ENCODE measurements around the gene AGBL5. TPM values are rescaled to one million over a fixed set of nuclear protein-coding genes. Genes with fewer than 3 reads are reported as not detected.
A peak's percentile ranks its signal among the peaks of the same experiment; 100 is the strongest.

Gene AGBL5
- total and polyA plus RNA-seq, 5 donors: 5.9 to 12.4 (median 11.0) TPM

DNA sequence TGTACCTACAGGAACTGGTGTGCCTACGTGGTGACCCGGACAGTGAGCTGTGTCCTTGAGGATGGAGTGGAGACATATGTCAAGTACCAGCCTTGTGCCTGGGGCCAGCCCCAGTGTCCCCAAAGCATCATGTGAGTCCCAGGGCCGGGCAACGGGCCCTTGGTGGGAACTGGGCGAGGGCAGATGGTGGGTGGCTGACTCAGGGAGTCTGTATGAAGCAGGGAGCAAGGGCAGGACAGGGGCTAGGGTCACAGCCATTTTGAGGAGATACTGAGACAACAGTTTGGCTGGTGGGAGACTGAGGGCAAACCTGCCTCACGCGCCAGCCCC lies 28.6 kb downstream of the AGBL5 start:
- ATAC-seq (no peak), DNase-seq (peak in 1 of 3 donors; percentile 67)
- no peak overlapping the region for H3K27ac ChIP-seq (ENCODE audit: low read length)
- intact Hi-C loops (cut with DNase I): loop anchor here in 3 of 4 donors (10.0 kb wide), 2 partner anchors 45 to 115 kb away; partner anchors contain the start of gene TMEM214 (in 2 of the 3)
- peak overlapping the region; percentile 57 for H3K4me3 ChIP-seq (ENCODE audit: low read length)
- no peaks in the 10 kb centered on the region for H3K27me3 ChIP-seq (ENCODE audit: control insufficient read depth, insufficient read depth)
- 63% methylated on average over 7 of the region's 7 CpGs for WGBS
- peaks cover 4% of the 10 kb centered on the region for H3K4me1 ChIP-seq (ENCODE audit: control insufficient read depth, insufficient read depth, low read length)
- H3K9me3 ChIP-seq (ENCODE audit: control insufficient read depth, low read length): no peaks in the 10 kb centered on the region

DNA sequence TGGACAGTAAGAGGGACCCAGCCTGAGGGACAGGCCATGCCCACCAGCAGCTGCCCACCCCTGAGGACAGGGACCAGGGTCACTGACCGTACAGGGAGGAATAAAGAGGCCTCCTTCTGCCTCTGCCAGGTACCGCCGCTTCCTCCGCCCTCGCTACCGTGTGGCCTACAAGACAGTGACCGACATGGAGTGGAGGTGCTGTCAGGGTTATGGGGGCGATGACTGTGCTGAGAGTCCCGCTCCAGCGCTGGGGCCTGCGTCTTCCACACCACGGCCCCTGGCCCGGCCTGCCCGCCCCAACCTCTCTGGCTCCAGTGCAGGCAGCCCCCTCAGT lies 29.1 kb downstream of the AGBL5 start:
- Histone ChIP-seq H3K27me3 (ENCODE audit: control insufficient read depth, insufficient read depth) (no peaks in the 10 kb centered on the region), H3K9me3 (ENCODE audit: control insufficient read depth, low read length) (no peaks in the 10 kb centered on the region), H3K27ac (ENCODE audit: low read length) (peak overlapping the region; percentile 49), H3K4me3 (ENCODE audit: low read length) (no peak overlapping the region), H3K4me1 (ENCODE audit: control insufficient read depth, insufficient read depth, low read length) (peaks cover 4% of the 10 kb centered on the region)
- DNase-seq (peak in 2 of 3 donors; percentile 70), ATAC-seq (no peak)
- 71% methylated on average over 14 of the region's 14 CpGs for WGBS
- intact Hi-C loops (cut with DNase I): loop anchor here in 3 of 4 donors (10.0 kb wide), 2 partner anchors 46 to 116 kb away; partner anchors contain the start of gene TMEM214 (in 2 of the 3)

DNA sequence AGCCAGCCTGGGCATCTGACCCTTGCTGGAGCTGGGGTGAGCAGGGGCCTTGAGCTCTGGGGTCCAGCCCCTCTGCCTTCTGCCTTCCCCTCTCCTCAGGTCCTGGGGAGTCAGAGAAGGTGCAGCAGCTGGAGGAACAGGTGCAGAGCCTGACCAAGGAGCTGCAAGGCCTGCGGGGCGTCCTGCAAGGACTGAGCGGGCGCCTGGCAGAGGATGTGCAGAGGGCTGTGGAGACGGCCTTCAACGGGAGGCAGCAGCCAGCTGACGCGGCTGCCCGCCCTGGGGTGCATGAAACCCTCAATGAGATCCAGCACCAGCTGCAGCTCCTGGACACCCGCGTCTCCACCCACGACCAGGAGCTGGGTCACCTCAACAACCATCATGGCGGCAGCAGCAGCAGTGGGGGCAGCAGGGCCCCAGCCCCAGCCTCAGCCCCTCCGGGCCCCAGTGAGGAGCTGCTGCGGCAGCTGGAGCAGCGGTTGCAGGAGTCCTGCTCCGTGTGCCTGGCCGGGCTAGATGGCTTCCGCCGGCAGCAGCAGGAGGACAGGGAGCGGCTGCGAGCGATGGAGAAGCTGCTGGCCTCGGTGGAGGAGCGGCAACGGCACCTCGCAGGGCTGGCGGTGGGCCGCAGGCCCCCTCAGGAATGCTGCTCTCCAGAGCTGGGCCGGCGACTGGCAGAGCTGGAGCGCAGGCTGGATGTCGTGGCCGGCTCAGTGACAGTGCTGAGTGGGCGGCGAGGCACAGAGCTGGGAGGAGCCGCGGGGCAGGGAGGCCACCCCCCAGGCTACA lies 30.7 kb downstream of the AGBL5 start:
- DNase-seq (peak in 2 of 3 donors; percentile 55 to 70), ATAC-seq (no peak)
- WGBS: 83% methylated on average over 38 of the region's 38 CpGs
- intact Hi-C loops (cut with DNase I): loop anchor here in 3 of 4 donors (10.0 kb wide), 2 partner anchors 47 to 117 kb away; partner anchors contain the start of gene TMEM214 (in 2 of the 3)
- Histone ChIP-seq H3K4me3 (ENCODE audit: low read length) (no peak overlapping the region), H3K27ac (ENCODE audit: low read length) (no peak overlapping the region), H3K27me3 (ENCODE audit: control insufficient read depth, insufficient read depth) (no peaks in the 10 kb centered on the region), H3K9me3 (ENCODE audit: control insufficient read depth, low read length) (no peaks in the 10 kb centered on the region), H3K4me1 (ENCODE audit: control insufficient read depth, insufficient read depth, low read length) (peaks cover 4% of the 10 kb centered on the region)

DNA sequence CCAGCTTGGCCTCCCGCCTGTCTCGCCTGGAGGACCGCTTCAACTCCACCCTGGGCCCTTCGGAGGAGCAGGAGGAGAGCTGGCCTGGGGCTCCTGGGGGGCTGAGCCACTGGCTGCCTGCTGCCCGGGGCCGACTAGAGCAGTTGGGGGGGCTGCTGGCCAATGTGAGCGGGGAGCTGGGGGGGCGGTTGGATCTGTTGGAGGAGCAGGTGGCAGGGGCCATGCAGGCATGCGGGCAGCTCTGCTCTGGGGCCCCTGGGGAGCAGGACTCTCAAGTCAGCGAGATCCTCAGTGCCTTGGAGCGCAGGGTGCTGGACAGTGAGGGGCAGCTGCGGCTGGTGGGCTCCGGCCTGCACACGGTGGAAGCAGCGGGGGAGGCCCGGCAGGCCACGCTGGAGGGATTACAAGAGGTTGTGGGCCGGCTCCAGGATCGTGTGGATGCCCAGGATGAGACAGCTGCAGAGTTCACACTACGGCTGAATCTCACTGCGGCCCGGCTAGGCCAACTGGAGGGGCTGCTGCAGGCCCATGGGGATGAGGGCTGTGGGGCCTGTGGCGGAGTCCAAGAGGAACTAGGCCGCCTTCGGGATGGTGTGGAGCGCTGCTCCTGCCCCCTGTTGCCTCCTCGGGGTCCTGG lies 31.4 kb downstream of the AGBL5 start:
- DNase-seq (peak in 1 of 3 donors; percentile 62), ATAC-seq (no peak)
- H3K27ac ChIP-seq (ENCODE audit: low read length): no peak overlapping the region
- H3K9me3 ChIP-seq (ENCODE audit: control insufficient read depth, low read length): no peaks in the 10 kb centered on the region
- H3K27me3 ChIP-seq (ENCODE audit: control insufficient read depth, insufficient read depth): no peaks in the 10 kb centered on the region
- H3K4me3 ChIP-seq (ENCODE audit: low read length): no peak overlapping the region
- H3K4me1 ChIP-seq (ENCODE audit: control insufficient read depth, insufficient read depth, low read length): peaks cover 4% of the 10 kb centered on the region
- intact Hi-C loops (cut with DNase I): loop anchor here in 3 of 4 donors (10.0 kb wide), 2 partner anchors 48 to 118 kb away; partner anchors contain the start of gene TMEM214 (in 2 of the 3)
- WGBS: 83% methylated on average over 27 of the region's 27 CpGs

DNA sequence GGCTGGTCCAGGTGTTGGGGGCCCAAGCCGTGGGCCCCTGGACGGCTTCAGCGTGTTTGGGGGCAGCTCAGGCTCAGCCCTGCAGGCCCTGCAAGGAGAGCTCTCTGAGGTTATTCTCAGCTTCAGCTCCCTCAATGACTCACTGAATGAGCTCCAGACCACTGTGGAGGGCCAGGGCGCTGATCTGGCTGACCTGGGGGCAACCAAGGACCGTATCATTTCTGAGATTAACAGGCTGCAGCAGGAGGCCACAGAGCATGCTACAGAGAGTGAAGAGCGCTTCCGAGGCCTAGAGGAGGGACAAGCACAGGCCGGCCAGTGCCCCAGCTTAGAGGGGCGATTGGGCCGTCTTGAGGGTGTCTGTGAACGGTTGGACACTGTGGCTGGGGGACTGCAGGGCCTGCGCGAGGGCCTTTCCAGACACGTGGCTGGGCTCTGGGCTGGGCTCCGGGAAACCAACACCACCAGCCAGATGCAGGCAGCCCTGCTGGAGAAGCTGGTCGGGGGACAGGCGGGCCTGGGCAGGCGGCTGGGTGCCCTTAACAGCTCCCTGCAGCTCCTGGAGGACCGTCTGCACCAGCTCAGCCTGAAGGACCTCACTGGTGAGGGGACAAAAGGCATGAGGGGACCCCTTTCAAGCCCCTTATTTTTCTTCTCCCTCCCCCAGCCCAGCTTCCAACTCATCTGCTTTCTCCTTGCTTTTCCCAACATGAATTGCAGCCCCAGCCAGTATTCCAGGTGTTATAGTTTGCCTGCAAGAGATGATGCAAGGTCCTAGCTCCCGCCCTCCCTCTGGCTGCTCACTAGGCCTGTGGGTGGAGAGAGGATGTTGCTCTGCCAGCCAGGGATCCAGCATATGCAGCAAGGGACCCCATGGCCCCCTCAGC lies 32.2 kb downstream of the AGBL5 start:
- peak in 1 of 3 donors; percentile 53 for DNase-seq
- ATAC-seq: no peak
- intact Hi-C loops (cut with DNase I): loop anchor here in 3 of 4 donors (10.0 kb wide), 2 partner anchors 49 to 119 kb away; partner anchors contain the start of gene TMEM214 (in 2 of the 3)
- H3K4me1 ChIP-seq (ENCODE audit: control insufficient read depth, insufficient read depth, low read length): peaks cover 4% of the 10 kb centered on the region
- WGBS: 82% methylated on average over 20 of the region's 20 CpGs
- no peak overlapping the region for H3K27ac ChIP-seq (ENCODE audit: low read length)
- H3K9me3 ChIP-seq (ENCODE audit: control insufficient read depth, low read length): no peaks in the 10 kb centered on the region
- no peaks in the 10 kb centered on the region for H3K27me3 ChIP-seq (ENCODE audit: control insufficient read depth, insufficient read depth)
- H3K4me3 ChIP-seq (ENCODE audit: low read length): no peak overlapping the region

DNA sequence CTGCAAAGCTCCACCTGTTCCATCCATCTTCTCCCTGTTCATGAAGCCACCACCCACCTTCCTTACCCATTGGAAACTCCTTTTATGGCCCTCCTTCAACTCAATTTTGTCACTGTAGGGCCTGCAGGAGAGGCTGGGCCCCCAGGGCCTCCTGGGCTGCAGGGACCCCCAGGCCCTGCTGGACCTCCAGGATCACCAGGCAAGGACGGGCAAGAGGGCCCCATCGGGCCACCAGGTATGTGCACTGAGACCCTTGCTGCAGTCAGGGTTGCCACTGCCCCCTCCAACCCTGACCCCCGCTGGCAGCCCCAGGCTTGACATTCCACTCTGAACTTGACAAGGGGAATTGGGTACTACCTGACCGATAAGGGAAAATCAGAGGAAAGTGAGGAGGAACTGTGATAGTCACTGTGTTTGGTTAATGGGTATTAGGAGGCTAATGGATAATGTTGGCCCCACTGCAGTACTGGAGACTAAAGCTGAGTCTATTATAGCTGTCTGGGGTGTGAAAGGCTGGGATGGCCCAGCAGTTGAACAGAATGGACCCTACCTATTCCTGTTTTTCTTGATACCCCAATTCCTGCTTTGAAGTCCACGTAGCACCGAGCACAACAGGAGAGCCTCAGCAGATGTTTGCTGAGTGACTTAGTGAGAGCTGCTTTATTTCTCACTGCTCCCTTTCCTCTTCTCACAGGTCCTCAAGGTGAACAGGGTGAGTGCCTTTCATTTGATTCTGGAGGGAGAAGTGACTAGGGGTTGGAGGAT lies 33.0 kb downstream of the AGBL5 start:
- DNase-seq: peak in 1 of 3 donors; percentile 34
- H3K4me3 ChIP-seq (ENCODE audit: low read length): no peak overlapping the region
- WGBS: 85% methylated on average over 6 of the region's 6 CpGs
- no peaks in the 10 kb centered on the region for H3K27me3 ChIP-seq (ENCODE audit: control insufficient read depth, insufficient read depth)
- H3K4me1 ChIP-seq (ENCODE audit: control insufficient read depth, insufficient read depth, low read length): peaks cover 4% of the 10 kb centered on the region
- no peaks in the 10 kb centered on the region for H3K9me3 ChIP-seq (ENCODE audit: control insufficient read depth, low read length)
- intact Hi-C loops (cut with DNase I): loop anchor here (5.0 to 10.0 kb wide), 5 partner anchors 32 to 122 kb away; partner anchors contain the start of genes TMEM214 (in 3 of the 4) and AGBL5 (in 1 of the 4)
- H3K27ac ChIP-seq (ENCODE audit: low read length): no peak overlapping the region
- no peak for ATAC-seq

DNA sequence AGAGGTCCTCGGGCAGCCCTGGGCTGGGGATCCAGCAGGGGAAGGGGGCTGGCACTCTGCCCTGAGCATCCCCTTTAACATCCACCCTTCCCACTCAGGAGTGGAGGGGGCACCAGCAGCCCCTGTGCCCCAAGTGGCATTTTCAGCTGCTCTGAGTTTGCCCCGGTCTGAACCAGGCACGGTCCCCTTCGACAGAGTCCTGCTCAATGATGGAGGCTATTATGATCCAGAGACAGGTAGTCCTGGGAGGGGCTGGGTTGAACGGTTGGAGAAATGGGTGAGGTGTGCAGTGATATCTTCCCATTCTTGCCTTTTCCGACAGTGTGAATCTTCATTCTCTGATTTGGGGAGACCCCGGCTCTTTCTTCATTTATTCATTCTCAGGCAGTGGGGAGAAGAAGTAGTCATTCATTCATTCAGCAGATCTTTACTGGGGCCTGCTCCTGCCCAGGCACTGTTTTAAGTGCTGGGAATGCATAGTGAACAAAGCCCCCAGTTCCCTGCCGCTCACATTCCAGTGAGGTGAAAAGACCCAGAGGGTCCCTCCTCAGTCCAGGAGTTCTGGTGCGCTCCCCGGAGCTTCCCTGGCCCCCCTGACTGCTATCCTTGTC lies 33.7 kb downstream of the AGBL5 start:
- 47% methylated on average over 10 of the region's 10 CpGs for WGBS
- H3K4me3 ChIP-seq (ENCODE audit: low read length): peak overlapping the region; percentile 74
- H3K27me3 ChIP-seq (ENCODE audit: control insufficient read depth, insufficient read depth): no peaks in the 10 kb centered on the region
- intact Hi-C loops (cut with DNase I): loop anchor here (5.0 to 10.0 kb wide), 5 partner anchors 33 to 123 kb away; partner anchors contain the start of genes TMEM214 (in 3 of the 4) and AGBL5 (in 1 of the 4)
- H3K9me3 ChIP-seq (ENCODE audit: control insufficient read depth, low read length): no peaks in the 10 kb centered on the region
- DNase-seq (peak in 1 of 3 donors; percentile 65), ATAC-seq (no peak)
- peaks cover 4% of the 10 kb centered on the region for H3K4me1 ChIP-seq (ENCODE audit: control insufficient read depth, insufficient read depth, low read length)
- H3K27ac ChIP-seq (ENCODE audit: low read length): peak overlapping the region; percentile 67

DNA sequence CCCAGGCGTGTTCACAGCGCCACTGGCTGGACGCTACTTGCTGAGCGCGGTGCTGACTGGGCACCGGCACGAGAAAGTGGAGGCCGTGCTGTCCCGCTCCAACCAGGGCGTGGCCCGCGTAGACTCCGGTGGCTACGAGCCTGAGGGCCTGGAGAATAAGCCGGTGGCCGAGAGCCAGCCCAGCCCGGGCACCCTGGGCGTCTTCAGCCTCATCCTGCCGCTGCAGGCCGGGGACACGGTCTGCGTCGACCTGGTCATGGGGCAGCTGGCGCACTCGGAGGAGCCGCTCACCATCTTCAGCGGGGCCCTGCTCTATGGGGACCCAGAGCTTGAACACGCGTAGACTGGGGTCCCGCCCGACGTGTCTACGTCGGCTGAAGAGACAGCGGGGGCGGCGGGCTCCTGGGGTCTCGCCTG lies 34.2 kb downstream of the AGBL5 start:
- H3K27ac ChIP-seq (ENCODE audit: low read length): peak overlapping the region; percentile 67
- peaks cover 2% of the 10 kb centered on the region for H3K4me1 ChIP-seq (ENCODE audit: control insufficient read depth, insufficient read depth, low read length)
- intact Hi-C loops (cut with DNase I): loop anchor here (5.0 to 10.0 kb wide), 5 partner anchors 33 to 123 kb away; partner anchors contain the start of genes TMEM214 (in 3 of the 4) and AGBL5 (in 1 of the 4)
- WGBS: 1% methylated on average over 38 of the region's 38 CpGs
- DNase-seq (peak; percentile 84 to 94 (median 93)), ATAC-seq (peak; percentile 63 to 69)
- H3K4me3 ChIP-seq (ENCODE audit: low read length): peak overlapping the region; percentile 74
- H3K27me3 ChIP-seq (ENCODE audit: control insufficient read depth, insufficient read depth): no peaks in the 10 kb centered on the region
- no peaks in the 10 kb centered on the region for H3K9me3 ChIP-seq (ENCODE audit: control insufficient read depth, low read length)

DNA sequence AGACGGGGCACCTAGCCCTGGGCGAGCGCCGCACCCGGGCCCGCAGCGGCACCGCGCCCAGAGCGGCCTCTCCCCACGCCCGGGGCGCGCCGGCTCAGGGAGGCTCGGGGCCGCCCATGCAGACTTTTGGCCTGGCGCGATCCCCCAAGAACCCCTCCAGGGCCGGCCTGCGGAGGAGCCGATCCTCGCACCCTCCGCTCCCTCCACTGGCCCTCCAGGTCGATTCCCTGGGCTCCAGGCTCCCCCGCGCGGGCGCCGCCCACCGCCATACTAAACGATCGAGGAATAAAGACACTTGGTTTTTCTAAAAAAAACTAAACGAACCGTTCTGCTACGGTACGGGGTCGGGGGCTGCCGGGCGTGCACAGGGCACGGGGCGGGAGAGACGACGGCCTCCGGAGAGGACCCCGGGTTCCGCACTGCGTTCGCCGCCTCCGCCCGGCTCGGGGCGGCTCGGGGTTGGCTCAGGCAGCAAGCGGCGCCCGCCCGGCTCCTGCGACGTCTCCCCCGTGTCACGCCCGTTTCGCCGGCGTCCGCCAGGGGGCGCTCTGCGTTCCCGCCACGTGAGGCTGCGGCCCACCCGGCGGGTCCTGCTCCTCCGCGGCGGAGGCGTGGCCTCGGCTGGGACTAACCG lies 34.7 kb downstream of the AGBL5 start:
- intact Hi-C loops (cut with DNase I): loop anchor here (5.0 to 10.0 kb wide), 5 partner anchors 34 to 124 kb away; partner anchors contain the start of genes TMEM214 (in 3 of the 4) and AGBL5 (in 1 of the 4)
- peak; percentile 95 to 99 (median 98) for DNase-seq

More for the DNA sequence above, 34.7 kb downstream of the AGBL5 start:
- peak; percentile 88 to 91 for ATAC-seq
- under 1% methylated on average over 81 of the region's 81 CpGs for WGBS
- peak overlapping the region; percentile 74 for H3K4me3 ChIP-seq (ENCODE audit: low read length)
- H3K27ac ChIP-seq (ENCODE audit: low read length): peak overlapping the region; percentile 67
- no peaks in the 10 kb centered on the region for H3K27me3 ChIP-seq (ENCODE audit: control insufficient read depth, insufficient read depth)
- H3K9me3 ChIP-seq (ENCODE audit: control insufficient read depth, low read length): no peaks in the 10 kb centered on the region
- H3K4me1 ChIP-seq (ENCODE audit: control insufficient read depth, insufficient read depth, low read length): no peaks in the 10 kb centered on the region

Data from right cardiac atrium (tissue), 5 donors.